GM23338 (cell line): ENCODE measurements around the gene ZCCHC4. TPM values are rescaled to one million over a fixed set of nuclear protein-coding genes. Genes with fewer than 3 reads are reported as not detected.

ENCODE experiments used
- ATAC-seq: fragments of 200-7000 bp; cut with Tn5 transposase; 3 replicates; pipeline ENCODE4 v1.9.1; 2020
- DNase-seq: peaks from one replicate; pipeline ENCODE4 v3.0.0-alpha.2; 2015; ENCODE audit warnings: low spot score
- H2AFZ ChIP-seq: fragments of 200-600 bp; sonication (generic); 2 replicates; pipeline ENCODE4 v1.8.0; 2016; ENCODE audit warnings: antibody characterized with exemption, mild to moderate bottlenecking, moderate library complexity
- H3F3A ChIP-seq: fragments of 200-600 bp; sonication (generic); replicated peaks from 2 replicates; pipeline ENCODE4 v1.8.0; 2017; ENCODE audit warnings: antibody characterized with exemption, mixed run types, low read depth
- H3K27ac ChIP-seq: fragments of 200-600 bp; sonication (generic); 2 replicates; pipeline ENCODE4 v1.6.1; 2016; ENCODE audit warnings: low read depth
- H3K27me3 ChIP-seq: fragments of 200-600 bp; sonication (generic); 2 replicates; pipeline ENCODE4 v1.8.0; 2016; ENCODE audit warnings: mild to moderate bottlenecking, mixed run types, moderate library complexity; ENCODE audit not compliant: insufficient read depth
- H3K36me3 ChIP-seq: fragments of 200-600 bp; sonication (generic); 2 replicates; pipeline ENCODE4 v1.8.0; 2016; ENCODE audit warnings: mild to moderate bottlenecking; ENCODE audit not compliant: insufficient read depth
- H3K4me1 ChIP-seq: fragments of 200-600 bp; sonication (generic); 2 replicates; pipeline ENCODE4 v1.8.0; 2016; ENCODE audit warnings: mild to moderate bottlenecking, moderate library complexity; ENCODE audit not compliant: insufficient read depth
- H3K4me2 ChIP-seq: fragments of 200-600 bp; sonication (generic); 2 replicates; pipeline ENCODE4 v1.7.1; 2017; ENCODE audit warnings: mixed run types
- H3K4me3 ChIP-seq: fragments of 200-600 bp; sonication (generic); 2 replicates; pipeline ENCODE4 v1.6.1; 2016; ENCODE audit warnings: mixed run types
- H3K79me2 ChIP-seq: fragments of 200-600 bp; sonication (generic); replicated peaks from 2 replicates; pipeline ENCODE4 v1.8.0; 2017; ENCODE audit warnings: mild to moderate bottlenecking; ENCODE audit not compliant: insufficient read depth
- H3K9me2 ChIP-seq: fragments of 200-600 bp; sonication (generic); 2 replicates; pipeline ENCODE4 v1.8.0; 2017; ENCODE audit not compliant: insufficient read depth
- H4K20me1 ChIP-seq: fragments of 200-600 bp; sonication (generic); replicated peaks from 2 replicates; pipeline ENCODE4 v1.8.0; 2017; ENCODE audit warnings: mild to moderate bottlenecking; ENCODE audit not compliant: insufficient read depth
- H3K27ac Mint-ChIP-seq: 2 replicates; pipeline ENCODE4 v1.8.0; 2020; ENCODE audit warnings: inconsistent platforms, mild to moderate bottlenecking, moderate library complexity, mixed read lengths
- H3K27me3 Mint-ChIP-seq: 3 replicates; pipeline ENCODE4 v1.8.0; 2022; ENCODE audit warnings: low read depth, mild to moderate bottlenecking, moderate library complexity, mixed read lengths, inconsistent platforms; ENCODE audit not compliant: insufficient read depth, poor library complexity
- H3K36me3 Mint-ChIP-seq: 3 replicates; pipeline ENCODE4 v1.8.0; 2021; ENCODE audit warnings: low read depth, mild to moderate bottlenecking, inconsistent platforms, moderate library complexity, mixed read lengths
- H3K4me1 Mint-ChIP-seq: 3 replicates; pipeline ENCODE4 v1.8.0; 2020; ENCODE audit warnings: mild to moderate bottlenecking, inconsistent platforms, mixed read lengths
- H3K4me3 Mint-ChIP-seq: 3 replicates; pipeline ENCODE4 v1.8.0; 2021; ENCODE audit warnings: moderate library complexity, mild to moderate bottlenecking, inconsistent platforms, mixed read lengths
- H3K9me3 Mint-ChIP-seq: 3 replicates; pipeline ENCODE4 v1.8.0; 2020; ENCODE audit warnings: moderate library complexity, mild to moderate bottlenecking, inconsistent platforms, mixed read lengths
- CREB1 ChIP-seq: fragments of 250-450 bp; sonication (Bioruptor Pico); IDR thresholded peaks from 2 replicates; pipeline ENCODE4 v1.5.0; 2020; ENCODE audit warnings: low read depth, mild to moderate bottlenecking, moderate library complexity
- EZH2 ChIP-seq: fragments of 200-600 bp; sonication (generic); IDR thresholded peaks from one replicate; pipeline ENCODE4 v1.8.0; 2017; ENCODE audit warnings: antibody characterized with exemption, mild to moderate bottlenecking, low read depth; ENCODE audit not compliant: unreplicated experiment
- JUNB ChIP-seq: IDR thresholded peaks from one replicate; pipeline ENCODE4 v1.6.1; 2016; ENCODE audit warnings: antibody characterized with exemption; ENCODE audit not compliant: unreplicated experiment
- NANOG ChIP-seq: IDR thresholded peaks from 2 replicates; pipeline ENCODE4 v1.6.1; 2016; ENCODE audit warnings: antibody characterized with exemption, borderline replicate concordance
- POLR2AphosphoS5 ChIP-seq: IDR thresholded peaks from 2 replicates; pipeline ENCODE4 v1.6.1; 2016; ENCODE audit warnings: antibody characterized with exemption, low read depth
- STAT1 ChIP-seq: IDR thresholded peaks from one replicate; pipeline ENCODE4 v1.6.1; 2016; ENCODE audit warnings: antibody characterized with exemption; ENCODE audit not compliant: unreplicated experiment
- ZNF114 ChIP-seq: fragments of 250-450 bp; sonication (Bioruptor Pico); IDR thresholded peaks from 2 replicates; pipeline ENCODE4 v1.5.0; 2020; ENCODE audit warnings: mild to moderate bottlenecking, moderate library complexity
- ZNF331 ChIP-seq: fragments of 250-450 bp; sonication (Bioruptor Pico); IDR thresholded peaks from 2 replicates; pipeline ENCODE4 v1.5.0; 2020; ENCODE audit warnings: low read depth, mild to moderate bottlenecking, moderate library complexity
- polyA plus RNA-seq: library from polyadenylated mRNA; unstranded; fragments of >200 nt; fragmentation: Nextera tagmentation; extraction: Ambion mirVana; gene quantifications from 2 replicates; pipeline ENCODE4 v1.2.1, GENCODE V29; 2016
- total RNA-seq: library from RNA; depleted of rRNA; stranded (reverse); fragments of >200 nt; shearing (Covaris generic); gene quantifications from 2 replicates; pipeline ENCODE4 v1.2.3, GENCODE V29; 2014
- TF ChIP-seq, protein P1 (sequence below), 2 experiments: fragments of 200-600 bp in 1 of 2; sonication (generic) in 1 of 2; conservative IDR thresholded peaks; 2 replicates each; pipeline versions ENCODE4 v1.5.1 to v1.6.1; 2016 to 2017; ENCODE audit warnings: antibody characterized with exemption in 2 of 2, low read depth in 2 of 2, mild to moderate bottlenecking in 2 of 2, moderate library complexity in 1 of 2
- TF ChIP-seq, protein P2 (sequence below): IDR thresholded peaks from 2 replicates; pipeline ENCODE4 v1.6.1; 2016; ENCODE audit warnings: antibody characterized with exemption

Gene ZCCHC4
- total and polyA plus RNA-seq, 2 experiments from 2014 or later = 11.3 to 17.9 TPM

DNA sequence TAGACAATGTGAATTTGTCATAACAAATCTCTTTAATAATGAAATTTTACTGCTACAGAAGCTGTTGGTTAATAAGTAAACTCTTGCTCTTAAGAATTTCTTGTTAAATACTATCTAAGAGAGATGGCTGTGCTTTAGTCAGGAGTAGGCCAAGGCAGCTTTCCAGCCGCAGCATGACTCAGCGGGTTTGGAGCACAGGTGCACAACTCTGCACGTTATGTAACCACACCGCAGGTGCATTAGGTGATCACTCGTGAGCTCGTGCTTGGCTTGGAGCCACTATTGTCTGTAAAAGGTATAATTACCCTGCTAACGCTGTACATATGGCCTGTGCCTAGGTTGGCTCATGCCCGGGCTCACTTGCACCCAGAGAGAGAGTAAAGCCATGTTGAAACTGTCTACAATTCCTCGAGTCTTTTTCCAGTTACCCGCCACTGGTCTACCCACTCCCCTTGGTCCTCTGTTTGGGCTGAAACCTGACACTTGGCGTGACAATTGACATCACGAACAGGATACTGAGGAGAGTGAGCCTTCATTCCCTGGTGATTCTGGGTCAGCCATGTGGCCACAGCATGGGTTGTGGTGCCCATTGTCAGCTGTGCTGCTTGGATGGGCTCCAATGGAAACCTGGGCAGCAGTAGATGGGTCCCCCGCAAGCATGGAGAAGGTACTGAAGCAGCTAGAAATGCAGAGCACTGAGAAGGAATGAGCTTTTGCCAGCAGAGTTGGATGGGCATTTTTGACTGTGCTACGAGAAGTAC is 46.1 kb downstream of the ZCCHC4 start (continued):
- no peak for TF ChIP-seq STAT1

DNA sequence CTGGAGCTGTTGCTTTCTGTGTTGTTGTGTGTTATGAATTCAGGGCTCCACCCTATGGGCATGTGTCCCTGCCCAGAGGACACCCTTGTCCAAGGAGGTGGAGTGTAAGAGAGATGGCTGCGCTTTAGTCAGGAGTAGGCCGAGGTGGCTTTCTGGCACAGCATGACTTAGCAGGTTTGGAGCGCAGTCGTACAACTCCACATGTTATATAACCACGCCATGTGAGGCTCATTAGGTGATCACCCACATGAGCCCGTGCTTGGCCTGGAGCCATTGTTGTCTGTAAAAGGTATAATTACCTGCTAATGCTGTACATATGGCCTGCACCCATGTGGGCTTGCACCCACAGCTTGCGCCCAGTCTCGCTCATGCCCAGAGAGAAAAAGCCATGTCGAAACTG is 48.7 kb downstream of the ZCCHC4 start:
- Mint-ChIP-seq H3K27me3 (no peaks in the 10 kb centered on the region), H3K36me3 (peaks cover 42% of the 10 kb centered on the region), H3K9me3 (peaks cover 19% of the 10 kb centered on the region), H3K27ac (no peak overlapping the region), H3K4me1 (no peaks in the 10 kb centered on the region), H3K4me3 (no peak overlapping the region)
- no peaks in the 10 kb centered on the region for H3K27me3 ChIP-seq
- no peaks in the 10 kb centered on the region for H3F3A ChIP-seq
- peaks cover 4% of the 10 kb centered on the region; the same call in 1 of the 2 replicates for H3K36me3 ChIP-seq
- H3K4me2 ChIP-seq = no peak overlapping the region
- DNase-seq = peak; percentile 17
- H3K4me1 ChIP-seq = no peaks in the 10 kb centered on the region
- H3K79me2 ChIP-seq = no peaks in the 10 kb centered on the region
- no peak overlapping the region for H2AFZ ChIP-seq
- no peak overlapping the region for H3K27ac ChIP-seq
- H3K4me3 ChIP-seq = no peak overlapping the region
- H4K20me1 ChIP-seq = no peaks in the 10 kb centered on the region
- 0 out of 2 replicates have a peak, but pooled peaks cover 4% of the 10 kb centered on the region for H3K9me2 ChIP-seq
- ATAC-seq = no peak
- TF ChIP-seq NANOG = no peak
- no peak for TF ChIP-seq ZNF114 (CRISPR knock-in tag)
- TF ChIP-seq, protein P1, sequence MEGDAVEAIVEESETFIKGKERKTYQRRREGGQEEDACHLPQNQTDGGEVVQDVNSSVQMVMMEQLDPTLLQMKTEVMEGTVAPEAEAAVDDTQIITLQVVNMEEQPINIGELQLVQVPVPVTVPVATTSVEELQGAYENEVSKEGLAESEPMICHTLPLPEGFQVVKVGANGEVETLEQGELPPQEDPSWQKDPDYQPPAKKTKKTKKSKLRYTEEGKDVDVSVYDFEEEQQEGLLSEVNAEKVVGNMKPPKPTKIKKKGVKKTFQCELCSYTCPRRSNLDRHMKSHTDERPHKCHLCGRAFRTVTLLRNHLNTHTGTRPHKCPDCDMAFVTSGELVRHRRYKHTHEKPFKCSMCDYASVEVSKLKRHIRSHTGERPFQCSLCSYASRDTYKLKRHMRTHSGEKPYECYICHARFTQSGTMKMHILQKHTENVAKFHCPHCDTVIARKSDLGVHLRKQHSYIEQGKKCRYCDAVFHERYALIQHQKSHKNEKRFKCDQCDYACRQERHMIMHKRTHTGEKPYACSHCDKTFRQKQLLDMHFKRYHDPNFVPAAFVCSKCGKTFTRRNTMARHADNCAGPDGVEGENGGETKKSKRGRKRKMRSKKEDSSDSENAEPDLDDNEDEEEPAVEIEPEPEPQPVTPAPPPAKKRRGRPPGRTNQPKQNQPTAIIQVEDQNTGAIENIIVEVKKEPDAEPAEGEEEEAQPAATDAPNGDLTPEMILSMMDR (conservative IDR thresholded peaks at IDR 0.05; ENCODE audit: low read depth in 2 of 2) = no peak
- TF ChIP-seq POLR2AphosphoS5 = no peak
- TF ChIP-seq JUNB = no peak
- TF ChIP-seq CREB1 (CRISPR knock-in tag) = no peak
- TF ChIP-seq EZH2 = no peak
- TF ChIP-seq, protein P2, sequence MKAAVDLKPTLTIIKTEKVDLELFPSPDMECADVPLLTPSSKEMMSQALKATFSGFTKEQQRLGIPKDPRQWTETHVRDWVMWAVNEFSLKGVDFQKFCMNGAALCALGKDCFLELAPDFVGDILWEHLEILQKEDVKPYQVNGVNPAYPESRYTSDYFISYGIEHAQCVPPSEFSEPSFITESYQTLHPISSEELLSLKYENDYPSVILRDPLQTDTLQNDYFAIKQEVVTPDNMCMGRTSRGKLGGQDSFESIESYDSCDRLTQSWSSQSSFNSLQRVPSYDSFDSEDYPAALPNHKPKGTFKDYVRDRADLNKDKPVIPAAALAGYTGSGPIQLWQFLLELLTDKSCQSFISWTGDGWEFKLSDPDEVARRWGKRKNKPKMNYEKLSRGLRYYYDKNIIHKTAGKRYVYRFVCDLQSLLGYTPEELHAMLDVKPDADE = no peak

DNA sequence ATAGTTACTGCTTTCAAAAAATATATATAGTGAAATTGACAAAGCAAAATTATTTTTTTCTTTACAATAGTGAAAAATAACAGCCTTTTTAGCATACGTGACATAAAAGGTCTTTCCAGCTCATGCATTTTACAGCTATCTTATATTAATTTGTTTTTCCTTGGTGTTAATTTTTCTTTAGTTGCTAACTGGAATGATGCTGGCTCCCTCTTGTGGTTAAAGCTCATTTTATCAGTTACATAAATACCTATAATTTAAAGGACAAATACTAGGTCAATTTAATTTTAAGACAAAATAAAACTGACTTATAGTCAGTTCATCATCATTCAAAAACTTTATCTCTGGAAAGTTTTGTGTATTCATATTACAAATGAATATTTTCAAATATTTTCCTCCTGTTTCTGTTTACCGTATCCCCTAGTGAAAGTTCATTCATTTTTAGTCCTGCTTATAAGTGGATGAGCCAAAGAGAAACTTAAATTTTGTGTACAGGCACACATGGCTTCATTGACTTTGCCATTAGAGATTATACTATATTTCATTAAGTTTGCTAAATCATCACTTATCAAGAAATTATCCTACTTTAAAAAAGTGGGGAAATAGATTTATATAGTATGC is 54.5 kb downstream of the ZCCHC4 start:
- H3F3A ChIP-seq = no peaks in the 10 kb centered on the region
- H3K9me3 Mint-ChIP-seq = no peaks in the 10 kb centered on the region
- H3K79me2 ChIP-seq = no peaks in the 10 kb centered on the region
- no peak overlapping the region for H3K27ac Mint-ChIP-seq
- H3K36me3 Mint-ChIP-seq = no peaks in the 10 kb centered on the region
- no peak overlapping the region for H3K4me3 ChIP-seq
- DNase-seq (peak; percentile 71), ATAC-seq (no peak)
- H3K4me1 Mint-ChIP-seq = peaks cover 8% of the 10 kb centered on the region; the same call in 2 of the 3 replicates
- H3K4me3 Mint-ChIP-seq = no peak overlapping the region
- H2AFZ ChIP-seq = no peak overlapping the region
- H3K9me2 ChIP-seq = no peaks in the 10 kb centered on the region
- peaks cover 13% of the 10 kb centered on the region for H3K4me1 ChIP-seq
- H3K27me3 Mint-ChIP-seq = no peaks in the 10 kb centered on the region
- H3K4me2 ChIP-seq = no peak overlapping the region
- H3K27me3 ChIP-seq = no peaks in the 10 kb centered on the region
- TF ChIP-seq, protein P1 (conservative IDR thresholded peaks at IDR 0.05; ENCODE audit: low read depth in 2 of 2) = peak in 1 of 2 experiments; percentile 86; a peak in 3 of 4 replicates
- no peak for TF ChIP-seq ZNF331 (CRISPR knock-in tag)
- H3K27ac ChIP-seq = no peak overlapping the region
- no peaks in the 10 kb centered on the region for H3K36me3 ChIP-seq
- H4K20me1 ChIP-seq = no peaks in the 10 kb centered on the region
